ENCODE data around the gene NEDD9.

The NEDD9 gene

GRCh38 chr6:11177271-11177670, 55.2 kb downstream of the NEDD9 start:
- Histone ChIP-seq H3K9me3 (ENCODE audit: severe bottlenecking) (no peaks in the 10 kb centered on the region), H3K27ac (no peak overlapping the region), H3K4me3 (ENCODE audit: low read depth, low read length) (no peak overlapping the region), H3K27me3 (ENCODE audit: insufficient read depth, low read depth, severe bottlenecking) (no peaks in the 10 kb centered on the region), H3K36me3 (no peaks in the 10 kb centered on the region)
- no peak for DNase-seq
- TF ChIP-seq CTCF (IDR thresholded peaks at IDR 0.05; ENCODE audit: low read depth, low read length): no peak

- no peaks in the 10 kb centered on the region for H3K36me3 ChIP-seq
- no peak for TF ChIP-seq CTCF (IDR thresholded peaks at IDR 0.05; ENCODE audit: low read depth, low read length)
- no peak overlapping the region for H3K4me3 ChIP-seq (ENCODE audit: low read depth, low read length)
- no peaks in the 10 kb centered on the region for H3K9me3 ChIP-seq (ENCODE audit: severe bottlenecking)
- no peak overlapping the region for H3K27ac ChIP-seq
- H3K27me3 ChIP-seq (ENCODE audit: insufficient read depth, low read depth, severe bottlenecking): no peaks in the 10 kb centered on the region
- no peak for DNase-seq
Measured at GRCh38 chr6:11174242-11174611, 58.2 kb downstream of the NEDD9 start.

GRCh38 chr6:11172501-11173327, 59.8 kb downstream of the NEDD9 start:
- TF ChIP-seq CTCF (IDR thresholded peaks at IDR 0.05; ENCODE audit: low read depth, low read length): peak; percentile 93
- Histone ChIP-seq H3K27ac (no peak overlapping the region), H3K9me3 (ENCODE audit: severe bottlenecking) (no peaks in the 10 kb centered on the region), H3K4me3 (ENCODE audit: low read depth, low read length) (no peak overlapping the region), H3K36me3 (no peaks in the 10 kb centered on the region), H3K27me3 (ENCODE audit: insufficient read depth, low read depth, severe bottlenecking) (no peaks in the 10 kb centered on the region)
- DNase-seq: peak; percentile 86

GRCh38 chr6:11171952-11172351, 60.5 kb downstream of the NEDD9 start:
- Histone ChIP-seq H3K36me3 (no peaks in the 10 kb centered on the region), H3K4me3 (ENCODE audit: low read depth, low read length) (no peak overlapping the region)
- DNase-seq: no peak

GRCh38 chr6:11168091-11168635, 64.3 kb downstream of the NEDD9 start:
- Histone ChIP-seq H3K27ac (no peak overlapping the region), H3K36me3 (no peaks in the 10 kb centered on the region), H3K4me3 (ENCODE audit: low read depth, low read length) (no peak overlapping the region), H3K27me3 (ENCODE audit: insufficient read depth, low read depth, severe bottlenecking) (no peaks in the 10 kb centered on the region), H3K9me3 (ENCODE audit: severe bottlenecking) (no peaks in the 10 kb centered on the region)
- no peak for DNase-seq
- TF ChIP-seq CTCF (IDR thresholded peaks at IDR 0.05; ENCODE audit: low read depth, low read length): no peak

More at GRCh38 chr6:11171952-11172351, 60.5 kb downstream of the NEDD9 start:
- Histone ChIP-seq H3K27ac (no peak overlapping the region), H3K27me3 (ENCODE audit: insufficient read depth, low read depth, severe bottlenecking) (no peaks in the 10 kb centered on the region), H3K9me3 (ENCODE audit: severe bottlenecking) (no peaks in the 10 kb centered on the region)
- TF ChIP-seq CTCF (IDR thresholded peaks at IDR 0.05; ENCODE audit: low read depth, low read length): no peak

Data from WERI-Rb-1 (cell line).